Amygdala (tissue), 56 donors: ENCODE results near the gene SLC5A11.
"Not testable (repeated sequence)": the region's sequence is repeated elsewhere in the genome, so short reads cannot be mapped to it uniquely, and the experiment has no call there.

Source experiments
- DNase-seq, 56 donors: peaks; one replicate each; lab custom pipeline; 2025; lab: John Stamatoyannopoulos, UW

The SLC5A11 gene, protein sequence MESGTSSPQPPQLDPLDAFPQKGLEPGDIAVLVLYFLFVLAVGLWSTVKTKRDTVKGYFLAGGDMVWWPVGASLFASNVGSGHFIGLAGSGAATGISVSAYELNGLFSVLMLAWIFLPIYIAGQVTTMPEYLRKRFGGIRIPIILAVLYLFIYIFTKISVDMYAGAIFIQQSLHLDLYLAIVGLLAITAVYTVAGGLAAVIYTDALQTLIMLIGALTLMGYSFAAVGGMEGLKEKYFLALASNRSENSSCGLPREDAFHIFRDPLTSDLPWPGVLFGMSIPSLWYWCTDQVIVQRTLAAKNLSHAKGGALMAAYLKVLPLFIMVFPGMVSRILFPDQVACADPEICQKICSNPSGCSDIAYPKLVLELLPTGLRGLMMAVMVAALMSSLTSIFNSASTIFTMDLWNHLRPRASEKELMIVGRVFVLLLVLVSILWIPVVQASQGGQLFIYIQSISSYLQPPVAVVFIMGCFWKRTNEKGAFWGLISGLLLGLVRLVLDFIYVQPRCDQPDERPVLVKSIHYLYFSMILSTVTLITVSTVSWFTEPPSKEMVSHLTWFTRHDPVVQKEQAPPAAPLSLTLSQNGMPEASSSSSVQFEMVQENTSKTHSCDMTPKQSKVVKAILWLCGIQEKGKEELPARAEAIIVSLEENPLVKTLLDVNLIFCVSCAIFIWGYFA

DNA sequence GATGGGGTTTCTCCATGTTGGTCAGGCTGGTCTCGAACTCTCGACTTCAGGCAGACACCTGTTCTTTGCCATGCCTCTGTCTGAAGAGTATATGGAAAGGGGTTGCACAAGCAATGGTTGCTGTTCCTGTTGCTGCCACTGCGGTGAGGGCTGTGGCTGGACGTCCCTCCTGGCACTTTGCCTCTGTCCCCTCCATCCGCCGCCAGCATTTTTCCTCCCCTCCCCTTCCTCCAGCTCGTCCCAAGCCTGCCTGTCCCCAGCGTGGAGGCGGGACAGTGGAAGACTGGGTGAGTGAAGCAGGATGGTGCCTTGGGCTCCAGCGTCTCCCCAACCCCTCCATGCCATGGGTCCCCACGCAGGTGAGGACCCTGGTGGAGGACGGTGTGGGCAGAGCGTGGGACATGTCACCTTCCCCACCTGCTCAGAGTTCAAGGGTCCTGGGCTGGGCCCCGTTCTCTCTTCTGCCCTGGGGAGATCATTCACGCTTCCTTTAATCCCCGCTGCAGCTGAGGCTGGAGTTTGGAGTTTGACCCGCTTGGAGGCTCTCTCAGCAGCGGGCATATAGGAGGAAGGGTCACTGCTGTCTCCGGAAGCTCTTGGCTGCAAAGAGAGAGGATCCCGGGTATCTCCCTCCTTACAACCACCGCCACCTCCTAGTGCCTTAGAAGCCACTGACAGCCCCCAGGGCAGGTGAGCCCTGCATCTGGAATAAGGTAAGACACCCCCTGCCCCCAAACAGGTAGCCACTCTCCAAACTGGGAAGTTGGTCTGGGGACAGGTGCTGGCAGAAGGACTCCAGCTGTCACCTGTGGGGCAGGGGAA lies at the start of gene SLC5A11:
SLC5A11 (plus strand) TSS at position 238 of the 822 bp plus-strand sequence. CDS start 12,681 bp downstream, outside the sequence.
- DNase-seq, result peak in 17 of 56 donors; percentile 8 to 52 (median 28)

DNA sequence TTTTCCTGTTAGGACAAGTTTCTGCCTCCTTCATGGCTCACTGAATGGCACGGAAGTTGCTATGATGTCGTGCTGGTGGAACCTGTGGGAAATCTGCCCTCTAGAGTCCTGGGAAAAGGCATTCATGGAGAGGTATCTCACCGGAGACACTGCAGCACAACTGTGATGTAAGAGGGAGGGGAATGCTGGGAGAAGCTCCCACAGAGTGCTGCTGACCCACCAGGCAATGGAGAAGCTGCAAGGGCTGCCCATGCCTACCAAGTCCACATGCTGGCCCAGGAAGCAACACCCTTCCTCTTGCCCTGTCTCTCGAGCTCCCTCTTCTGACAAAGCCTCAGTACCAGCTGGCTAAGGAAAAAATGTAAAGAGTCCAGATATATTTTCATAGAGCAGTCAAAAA lies 45.2 kb upstream of the SLC5A11 start:
- DNase-seq, result no peak

DNA sequence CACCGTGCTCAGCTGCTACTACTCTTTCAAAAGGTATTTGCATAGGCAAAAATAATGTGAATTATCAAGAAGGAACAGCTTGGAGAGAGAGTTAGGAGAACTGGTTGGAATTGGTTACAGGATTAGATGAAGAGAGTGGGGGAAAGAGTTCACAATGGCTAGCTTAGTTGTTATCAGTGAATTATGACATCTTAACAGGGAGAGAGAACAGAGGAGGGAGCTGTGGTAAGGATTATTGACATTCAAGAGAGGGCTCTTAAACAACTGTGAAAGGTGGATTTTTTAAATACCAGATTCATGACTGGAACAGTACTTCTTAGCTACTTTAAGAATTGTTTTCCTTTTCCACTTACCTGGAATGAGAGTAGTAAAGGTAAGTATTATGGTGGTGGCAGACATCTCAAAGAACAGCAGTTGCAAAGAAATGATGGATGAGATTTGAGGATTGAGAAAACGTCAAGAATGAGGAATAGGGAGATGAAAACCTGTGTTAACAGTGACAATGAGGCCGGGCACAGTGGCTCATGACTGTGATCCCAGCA lies 43.9 kb upstream of the SLC5A11 start:
- DNase-seq, result no peak

DNA sequence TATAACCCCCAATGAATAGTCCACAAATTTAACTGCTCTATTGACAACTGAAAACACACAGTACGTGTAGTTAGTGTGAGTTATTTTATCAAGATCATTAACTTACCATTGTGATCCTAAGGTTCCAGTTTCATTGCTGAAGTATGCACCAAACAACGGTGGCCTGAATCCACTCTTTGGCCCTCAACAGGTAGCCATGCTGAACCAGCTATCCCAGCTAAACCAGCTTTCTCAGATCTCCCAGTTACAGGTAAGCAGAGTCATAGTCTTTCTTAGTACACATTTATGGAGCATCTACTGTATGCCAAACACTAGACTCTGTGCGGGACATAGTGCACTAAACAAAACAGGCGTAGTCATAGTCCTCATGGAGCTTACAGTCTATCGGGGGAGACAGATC lies 40.3 kb upstream of the SLC5A11 start:
- no peak for DNase-seq

DNA sequence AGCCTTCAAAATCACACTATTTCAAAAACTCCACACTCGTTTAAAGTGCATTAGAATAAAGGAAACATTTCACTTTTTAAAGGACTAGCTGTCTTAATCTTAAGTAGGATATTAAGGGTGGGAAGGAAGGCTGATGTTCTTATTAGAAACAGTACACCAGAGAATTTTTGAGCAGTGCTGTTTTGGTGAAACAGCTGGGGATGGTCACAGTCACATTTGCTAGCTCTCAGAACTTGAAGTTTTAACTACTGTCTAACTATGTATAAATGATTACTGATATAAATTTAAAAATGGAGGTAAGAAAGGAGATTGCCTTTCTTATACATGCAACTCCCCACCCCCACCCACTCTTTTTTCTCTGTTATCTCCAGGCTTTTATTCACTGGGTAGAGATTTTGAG lies 38.5 kb upstream of the SLC5A11 start:
- no peak for DNase-seq

DNA sequence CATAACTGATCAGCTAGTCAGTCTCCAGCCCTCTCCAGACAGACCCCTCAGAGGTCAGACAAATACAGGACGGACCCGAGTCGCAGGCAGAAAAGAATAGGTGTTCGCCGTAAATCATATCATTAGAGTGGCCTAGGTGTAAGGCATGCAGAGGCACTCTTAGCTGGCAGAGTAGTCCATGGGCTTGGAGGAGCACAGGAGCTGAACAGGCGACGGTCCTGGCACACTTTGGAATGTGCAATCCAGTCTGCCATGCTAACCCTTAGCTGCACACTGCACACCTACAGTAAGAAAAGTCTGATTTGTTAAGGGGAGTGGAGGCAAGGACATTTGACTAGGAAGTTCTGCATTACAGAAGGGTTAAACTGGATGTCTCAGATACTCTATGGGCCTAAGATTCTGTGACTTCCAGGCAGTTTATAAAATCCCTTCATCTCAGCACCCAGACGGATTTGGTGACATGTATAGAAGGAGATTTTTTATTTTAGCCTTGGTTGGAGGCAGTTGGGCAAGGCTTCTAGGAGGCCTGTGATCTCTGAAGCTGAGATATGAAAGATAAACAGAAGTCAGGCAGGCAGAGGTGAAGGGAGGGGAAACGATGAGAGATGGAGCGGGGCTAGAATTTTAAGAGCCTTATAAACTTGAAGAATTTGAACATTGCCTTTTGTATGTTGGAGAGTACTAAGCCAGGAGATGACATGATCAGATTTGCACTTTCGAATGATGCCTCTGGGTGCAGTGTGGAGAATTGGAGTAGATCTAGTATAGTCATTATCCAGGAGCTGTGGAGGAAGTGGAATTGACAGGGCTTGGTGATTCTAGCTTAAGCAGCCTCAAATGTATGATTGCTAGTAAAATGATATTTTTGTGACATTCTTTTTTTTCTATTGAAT lies 34.6 kb upstream of the SLC5A11 start:
- no peak for DNase-seq

DNA sequence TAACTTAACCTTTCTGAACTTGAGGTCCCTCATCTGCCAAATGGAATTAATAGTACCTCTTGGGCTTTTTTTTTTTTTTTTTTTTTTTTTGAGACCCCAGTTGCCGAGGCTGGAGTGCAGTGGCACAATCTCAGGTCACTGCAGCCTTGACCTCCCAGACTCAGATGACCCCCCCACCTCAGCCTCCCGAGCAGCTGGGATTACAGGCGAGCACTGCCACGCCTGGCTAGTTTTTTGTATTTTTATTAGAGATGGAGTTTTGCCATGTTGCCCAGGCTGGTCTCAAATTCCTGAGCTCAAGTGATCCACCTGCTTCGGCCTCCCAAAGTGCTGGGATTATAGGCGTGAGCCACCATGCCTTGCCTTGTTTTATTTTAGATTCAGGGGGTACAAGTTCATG lies 33.0 kb upstream of the SLC5A11 start:
- DNase-seq, result not testable (repeated sequence)

DNA sequence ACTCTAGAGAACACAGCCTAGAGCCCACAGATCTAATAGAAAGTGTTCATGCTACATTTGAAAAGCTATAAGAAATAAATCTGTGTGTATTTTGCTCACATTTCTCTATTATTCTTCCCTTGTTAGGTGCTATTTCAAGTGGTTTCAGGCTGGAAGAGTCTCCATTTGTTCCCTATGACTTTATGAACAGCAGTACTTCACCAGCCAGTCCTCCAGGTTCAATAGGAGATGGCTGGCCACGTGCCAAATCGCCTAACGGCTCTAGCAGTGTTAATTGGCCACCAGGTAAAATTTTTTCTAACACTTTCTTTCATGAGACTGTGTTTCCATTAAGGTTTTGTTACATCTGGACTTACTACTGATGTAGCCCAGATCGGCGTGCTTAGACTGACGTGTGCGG lies 30.7 kb upstream of the SLC5A11 start:
- no peak for DNase-seq

DNA sequence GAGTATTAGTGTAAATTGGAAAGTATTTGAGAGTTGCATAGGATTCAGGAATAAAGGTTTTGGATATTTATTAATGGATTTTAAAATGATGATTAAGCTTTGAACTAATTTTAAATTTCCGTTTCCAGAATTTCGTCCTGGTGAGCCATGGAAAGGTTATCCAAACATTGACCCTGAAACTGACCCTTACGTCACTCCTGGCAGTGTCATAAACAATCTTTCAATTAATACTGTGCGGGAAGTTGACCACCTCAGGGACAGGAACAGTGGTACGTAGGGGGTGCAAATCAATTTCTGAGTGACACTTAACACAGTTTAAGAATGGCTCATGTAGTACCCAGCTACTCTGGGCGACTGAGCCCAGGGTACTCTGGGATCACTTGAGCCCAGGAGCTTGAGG lies 29.1 kb upstream of the SLC5A11 start:
- no peak for DNase-seq

DNA sequence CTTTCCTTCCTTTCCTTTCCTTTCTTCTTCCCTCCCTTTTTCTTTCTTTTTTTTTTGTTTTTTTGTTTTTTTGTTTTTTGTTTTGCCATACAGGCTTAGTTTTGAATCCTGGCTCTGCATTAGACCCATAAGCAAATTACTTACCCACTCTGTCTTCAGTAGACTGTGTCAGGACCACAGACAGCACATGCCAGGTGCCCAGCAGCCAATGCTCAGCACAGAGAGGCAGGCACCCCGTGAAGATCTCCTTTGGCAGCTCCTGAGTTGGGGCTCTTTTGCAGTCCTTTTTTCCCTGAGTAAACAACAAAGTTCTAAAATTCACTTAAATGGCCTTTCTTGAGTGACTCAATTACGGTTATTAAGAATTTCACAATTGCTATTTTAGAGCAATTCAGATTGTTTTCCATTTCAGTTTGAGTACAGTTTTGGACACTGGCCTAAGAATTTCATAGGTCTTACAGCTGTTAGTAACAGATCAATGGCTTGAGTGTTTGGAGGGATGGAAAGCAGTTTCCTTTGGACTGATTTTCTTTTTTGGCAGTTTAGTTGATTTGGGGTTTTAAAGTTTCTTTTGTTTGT lies 26.2 kb upstream of the SLC5A11 start:
- DNase-seq, result peak in 1 of 56 donors; percentile 6

DNA sequence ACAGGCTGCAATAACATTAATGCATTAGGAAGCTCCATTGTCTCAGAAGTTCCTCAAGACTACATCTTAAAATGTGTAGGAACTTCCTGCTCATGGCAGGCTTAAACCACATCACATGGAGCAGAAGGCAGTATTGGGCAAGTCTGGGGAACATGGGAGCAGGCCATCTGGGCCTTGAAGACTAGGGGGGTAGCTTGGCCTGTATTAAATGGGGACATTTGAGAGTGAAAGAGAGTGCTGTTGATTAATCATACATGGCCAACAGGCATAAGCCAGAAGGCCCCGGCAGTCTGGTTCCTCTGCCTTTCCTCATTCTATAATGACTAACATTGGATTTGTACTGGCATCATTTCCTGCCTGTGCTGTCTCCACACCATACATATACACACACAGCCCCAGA lies 25.2 kb upstream of the SLC5A11 start:
- DNase-seq, result no peak

DNA sequence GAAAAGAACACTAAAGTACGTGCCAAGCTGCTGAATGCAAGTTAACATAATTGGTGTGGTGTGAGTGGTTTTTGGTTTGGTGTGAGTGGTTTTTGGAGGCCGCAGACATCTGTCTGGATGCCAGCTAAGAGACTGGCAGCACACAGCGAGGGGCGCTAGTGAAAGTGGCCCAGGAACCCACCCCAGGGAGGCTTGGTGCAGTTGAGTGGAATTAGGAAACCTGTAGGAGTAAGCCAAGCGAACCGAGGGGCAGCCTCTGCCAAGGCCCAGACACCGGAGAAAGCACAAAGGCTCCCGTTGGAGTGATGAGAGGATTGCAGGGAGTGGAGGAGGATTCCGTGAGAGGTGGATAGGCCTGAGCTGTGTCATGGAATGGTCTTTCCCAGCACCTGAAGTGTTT lies 24.6 kb upstream of the SLC5A11 start:
- DNase-seq, result peak in 7 of 56 donors; percentile 4 to 34 (median 17)

DNA sequence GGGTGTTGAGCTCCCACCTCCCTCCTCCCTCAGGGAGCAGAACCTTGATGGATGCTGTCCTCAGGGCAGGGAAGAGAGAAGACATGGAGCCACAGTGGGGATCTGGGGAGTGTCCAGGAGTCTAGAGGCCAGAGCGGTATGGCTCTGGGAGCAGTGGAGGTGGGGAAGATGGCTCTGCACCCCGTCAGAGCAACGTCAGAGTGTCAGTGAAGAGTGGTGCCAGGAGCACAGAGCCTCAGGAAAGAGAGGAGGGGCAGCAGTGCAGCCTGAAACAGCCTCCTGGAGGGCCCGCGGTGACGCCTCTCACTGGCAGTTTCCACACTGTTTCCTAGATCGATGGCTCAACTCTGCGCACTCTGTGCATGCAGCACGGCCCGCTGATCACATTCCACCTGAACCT lies 23.2 kb upstream of the SLC5A11 start:
- DNase-seq, result no peak

DNA sequence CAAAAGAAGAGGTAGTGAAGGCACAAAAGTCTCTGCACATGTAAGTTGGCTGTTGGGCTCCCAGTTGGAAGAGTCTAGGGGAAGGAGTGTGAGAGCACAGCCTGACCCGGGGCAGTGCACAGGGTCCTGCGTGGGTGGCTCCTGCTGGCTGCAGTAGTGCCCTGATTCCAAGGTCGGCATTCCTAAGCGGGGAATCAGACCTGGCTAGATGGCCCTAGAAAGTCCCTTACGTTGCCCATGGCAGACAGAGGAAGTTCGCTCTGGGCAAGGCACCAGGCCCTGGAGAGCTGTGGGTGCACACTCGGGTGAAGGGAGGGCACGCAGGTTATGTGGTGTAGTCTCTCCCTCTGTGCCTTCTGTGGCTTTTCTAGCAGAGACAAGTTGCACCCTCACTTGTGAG lies 22.8 kb upstream of the SLC5A11 start:
- no peak for DNase-seq

DNA sequence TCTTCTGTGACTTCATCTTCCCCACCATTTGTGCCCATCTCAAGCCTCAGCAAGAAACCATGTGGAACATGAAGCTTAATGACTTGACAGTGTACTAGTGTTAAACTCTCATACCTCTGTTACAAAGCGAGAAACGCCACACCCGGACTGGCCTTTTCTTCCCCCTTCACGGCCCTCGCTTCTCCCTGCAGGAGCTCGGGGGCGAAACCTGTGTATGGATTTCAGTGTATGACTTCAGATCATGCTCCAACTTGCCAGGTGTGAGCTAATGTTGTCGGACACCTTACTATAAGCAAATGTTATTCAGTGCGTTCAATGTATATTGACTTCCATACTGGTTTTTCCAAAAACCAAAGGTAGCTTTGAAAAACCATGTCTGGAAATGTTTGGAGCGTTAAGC lies 20.1 kb upstream of the SLC5A11 start:
- no peak for DNase-seq

DNA sequence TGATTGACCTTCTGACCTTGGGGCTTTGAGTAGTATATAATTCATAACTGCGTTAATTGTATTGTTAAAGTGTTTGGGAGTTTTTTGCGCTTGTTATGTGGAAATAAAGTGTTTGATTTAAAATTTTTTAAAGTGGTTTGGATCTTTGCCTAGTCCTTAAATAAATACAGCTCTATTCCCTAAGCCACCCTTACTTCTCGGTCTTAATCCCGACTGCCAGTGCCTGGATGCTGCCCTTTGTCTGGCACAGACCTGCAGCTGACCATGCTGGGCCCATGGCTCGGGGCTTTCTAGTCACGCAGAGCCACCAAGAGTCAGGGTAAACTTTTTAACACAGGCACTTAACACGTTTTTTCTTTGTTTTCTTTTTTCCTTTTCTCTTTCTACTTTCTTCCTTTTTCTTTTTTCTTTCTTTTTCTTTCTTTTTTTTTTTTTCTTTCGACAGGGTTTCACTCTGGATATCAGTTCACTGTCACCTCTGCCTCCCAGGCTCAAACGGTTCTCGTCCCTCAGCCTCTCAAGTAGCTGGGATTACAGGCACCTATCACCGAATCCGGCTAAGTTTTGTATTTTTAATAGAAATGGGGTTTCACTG lies 19.6 kb upstream of the SLC5A11 start:
- no peak for DNase-seq

DNA sequence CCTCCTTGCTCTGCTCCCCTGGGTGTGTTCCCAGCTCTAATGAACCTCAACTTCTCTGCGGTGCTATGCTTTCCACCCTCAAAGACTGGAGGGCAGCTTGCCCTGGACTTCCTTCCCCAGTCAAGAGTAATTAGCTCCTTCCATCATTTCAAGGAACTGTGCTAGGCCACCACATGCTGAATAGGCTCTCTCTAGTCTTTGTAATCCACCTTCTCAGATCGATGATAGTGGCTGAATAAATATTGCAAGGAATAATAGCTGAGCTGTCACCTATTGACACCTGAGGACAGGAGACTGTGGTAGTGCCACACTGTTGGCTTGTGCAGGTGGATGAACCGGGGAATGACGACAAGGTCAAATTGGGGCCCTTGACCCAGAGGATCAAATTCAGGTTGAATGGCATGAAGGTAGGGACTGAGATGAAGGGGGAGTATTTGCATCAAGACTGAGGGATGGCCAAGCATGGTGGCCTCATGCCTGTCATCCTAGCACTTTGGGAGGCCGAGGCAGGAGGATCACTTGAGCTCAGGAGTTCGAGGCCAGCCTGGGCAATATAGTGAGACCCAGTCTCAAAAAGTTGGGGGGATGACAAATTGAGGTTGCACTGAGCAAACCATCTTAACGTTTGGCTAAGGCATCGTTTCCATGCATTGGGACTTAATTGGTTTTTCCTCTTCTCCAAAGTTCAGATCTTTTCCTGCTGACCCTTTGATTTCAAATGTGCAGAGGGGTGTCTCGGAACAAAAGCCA lies 18.8 kb upstream of the SLC5A11 start:
- no peak for DNase-seq

DNA sequence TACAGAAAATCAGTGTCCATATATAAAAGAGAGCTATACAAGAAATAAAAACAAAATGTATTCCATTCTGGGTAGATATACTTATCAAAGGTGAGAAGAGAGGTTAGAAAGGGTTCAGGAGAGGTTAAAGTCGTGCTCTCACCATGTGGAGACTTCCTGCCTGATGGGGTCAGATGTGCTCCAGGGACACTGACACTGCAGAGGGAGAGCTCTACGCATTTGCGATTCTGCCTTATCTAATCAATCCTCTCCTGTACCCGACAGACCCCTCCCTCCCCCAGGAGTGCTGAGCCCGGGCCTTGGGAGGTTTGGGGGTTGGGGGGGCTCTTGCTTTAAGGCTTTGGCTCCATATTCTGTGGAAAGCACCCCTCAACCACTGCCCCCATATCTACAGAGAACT lies 16.6 kb upstream of the SLC5A11 start:
- no peak for DNase-seq
